Activated CD4-positive, alpha-beta T cell treated with anti-CD3 and anti-CD28 coated beads, Interleukin-2, amount 50 U/mL, for 4 hours (primary cell): ENCODE measurements around the gene CEP72.

Experiments used
- DNase-seq, 2 experiments: peaks; one replicate each; pipeline ENCODE4 v3.0.0-alpha.2; 2020

The CEP72 gene

DNA sequence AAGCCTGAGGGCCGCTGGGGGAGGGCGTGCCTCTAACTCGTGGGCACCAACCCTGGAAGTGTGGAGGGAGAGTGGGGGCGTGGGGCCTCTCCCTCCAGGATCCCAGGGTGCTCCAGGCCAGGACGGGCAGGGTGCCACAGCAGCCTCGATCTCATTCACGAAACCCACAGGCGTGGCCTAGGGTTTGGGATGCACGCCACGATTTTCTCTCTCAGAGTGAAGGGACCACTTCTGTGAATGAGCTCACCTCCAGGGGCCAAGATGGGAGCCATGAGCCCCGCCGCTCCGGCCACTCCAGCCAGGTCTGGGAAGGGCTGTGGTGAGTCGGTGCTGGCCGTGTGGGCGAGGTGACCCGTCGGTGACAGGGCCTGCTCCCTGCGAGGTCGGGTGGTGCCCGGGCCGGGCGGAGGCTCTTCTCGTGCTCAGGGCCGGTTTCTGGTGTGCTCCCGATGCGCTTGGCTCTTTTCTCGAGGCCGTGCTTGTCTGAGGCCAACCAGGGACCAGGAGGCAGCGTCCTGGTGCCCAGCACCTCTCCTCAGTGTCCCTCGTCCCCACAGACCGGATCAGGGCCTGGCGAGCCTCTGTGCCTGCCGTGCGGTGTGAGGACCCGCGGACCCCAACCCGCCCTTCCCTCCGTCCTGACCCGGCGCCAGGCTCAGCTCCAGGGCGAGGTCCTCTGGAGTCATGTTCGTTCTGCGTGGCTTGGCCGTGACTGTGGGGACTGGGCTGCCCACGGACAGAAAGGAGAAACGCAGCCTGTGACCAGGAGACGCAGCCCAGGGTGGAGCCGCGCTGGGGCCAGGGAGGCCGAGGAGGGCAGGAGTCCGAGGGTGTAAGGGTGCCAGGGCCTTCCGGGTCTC is 50.0 kb downstream of the CEP72 start:
- DNase-seq: no peak

DNA sequence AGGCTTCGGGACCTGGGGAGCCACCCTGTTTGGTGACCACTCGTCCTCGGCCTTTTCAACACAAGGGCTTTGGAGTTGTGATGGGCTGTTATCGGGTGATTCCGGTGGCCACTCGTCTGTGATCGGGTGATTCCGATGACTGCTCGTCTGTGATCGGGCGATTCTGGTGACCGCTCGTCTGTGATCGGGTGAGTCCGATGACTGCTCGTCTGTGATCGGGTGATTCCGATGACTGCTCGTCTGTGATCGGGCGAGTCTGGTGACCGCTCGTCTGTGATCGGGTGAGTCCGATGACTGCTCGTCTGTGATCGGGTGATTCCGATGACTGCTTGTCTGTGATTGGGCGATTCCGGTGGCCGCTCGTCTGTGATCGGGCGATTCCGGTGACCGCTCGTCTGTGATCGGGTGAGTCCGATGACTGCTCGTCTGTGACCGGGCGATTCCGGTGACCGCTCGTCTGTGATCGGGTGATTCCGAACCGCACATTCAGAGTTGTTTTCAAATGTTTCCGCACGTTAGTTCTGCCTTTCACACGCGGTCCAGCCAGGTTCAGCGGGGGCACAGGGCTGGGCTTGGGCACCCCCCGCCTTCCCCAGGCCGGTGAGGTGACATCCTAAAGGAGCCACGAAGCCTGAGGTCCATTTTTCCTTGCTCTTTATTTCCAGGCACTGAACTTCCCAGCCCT is 50.8 kb downstream of the CEP72 start:
- no peak for DNase-seq

DNA sequence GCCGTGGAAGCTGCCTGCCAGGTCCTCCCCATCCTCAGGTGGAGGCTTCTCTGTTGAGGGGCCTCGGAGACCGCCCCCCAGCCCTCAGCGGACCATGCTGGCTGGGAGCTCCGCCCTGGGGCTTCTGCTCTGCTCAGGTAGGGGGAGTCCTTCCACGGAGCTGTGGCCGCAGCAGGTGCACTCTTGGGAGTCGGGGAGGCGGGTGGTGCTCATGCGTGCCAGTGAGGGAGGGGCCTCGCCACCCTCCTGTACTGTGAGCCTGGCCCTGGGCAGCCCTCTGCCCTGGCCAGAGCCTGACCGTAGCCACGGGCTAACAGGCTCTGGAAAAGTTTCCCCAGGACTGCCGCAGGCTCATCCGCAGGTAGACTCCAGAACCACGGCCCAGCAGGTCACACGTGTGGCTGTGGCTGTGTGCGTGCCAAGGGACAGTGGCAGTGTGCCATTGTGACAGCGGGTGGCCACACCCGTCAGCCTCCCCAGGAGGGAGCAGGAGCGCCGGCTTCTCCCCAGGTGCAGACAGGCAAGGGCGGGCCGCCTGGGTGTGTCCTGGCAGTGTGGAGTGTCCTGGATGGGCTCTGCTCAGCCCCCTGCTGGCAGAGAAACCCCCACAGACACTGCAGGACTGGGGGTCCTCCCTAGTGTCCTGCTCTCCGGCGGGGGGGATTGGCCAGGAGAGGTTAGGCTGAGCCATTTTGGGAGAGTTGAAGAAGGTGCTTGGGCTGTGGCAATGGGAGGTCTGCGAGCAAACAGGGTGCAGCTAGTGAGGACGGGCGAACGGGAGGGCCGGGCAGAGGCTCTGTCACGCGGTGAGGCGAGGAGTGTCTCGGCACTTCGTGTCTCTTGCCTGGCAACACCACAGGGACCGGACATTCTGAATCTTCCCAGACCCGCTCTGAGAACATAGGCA is 51.5 kb downstream of the CEP72 start:
- no peak for DNase-seq

DNA sequence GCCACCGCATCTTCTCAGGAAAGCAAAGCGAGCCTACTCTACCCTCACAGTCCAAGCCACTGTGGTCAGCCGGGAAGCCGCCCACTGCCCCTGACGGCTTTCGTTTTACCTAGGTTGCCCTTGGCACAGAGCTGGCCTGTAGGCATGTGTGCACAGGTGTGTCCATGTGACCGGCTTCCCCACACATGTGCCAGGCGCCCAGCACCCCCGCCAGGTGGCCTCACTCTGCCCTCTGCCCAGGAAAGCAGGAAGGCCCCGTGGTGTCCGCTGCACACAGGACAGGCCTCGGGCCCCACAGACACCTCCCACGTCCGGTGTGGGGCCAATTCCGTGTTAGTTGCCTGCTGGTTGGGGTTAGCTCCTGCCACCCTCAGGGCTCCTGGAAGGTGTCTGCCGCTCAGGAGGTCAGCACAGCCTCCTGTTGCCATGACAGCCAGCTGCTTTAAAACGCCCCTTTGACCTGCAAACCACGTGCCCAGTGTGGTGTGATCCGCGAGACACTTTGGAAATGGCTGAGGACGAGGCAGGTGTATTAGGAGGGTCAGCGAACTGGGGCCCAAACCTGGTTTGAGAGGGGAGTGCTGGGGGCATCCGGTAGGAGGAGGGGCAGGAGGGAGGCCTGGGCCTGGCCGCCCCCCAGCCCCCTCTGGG is 52.3 kb downstream of the CEP72 start:
- no peak for DNase-seq

DNA sequence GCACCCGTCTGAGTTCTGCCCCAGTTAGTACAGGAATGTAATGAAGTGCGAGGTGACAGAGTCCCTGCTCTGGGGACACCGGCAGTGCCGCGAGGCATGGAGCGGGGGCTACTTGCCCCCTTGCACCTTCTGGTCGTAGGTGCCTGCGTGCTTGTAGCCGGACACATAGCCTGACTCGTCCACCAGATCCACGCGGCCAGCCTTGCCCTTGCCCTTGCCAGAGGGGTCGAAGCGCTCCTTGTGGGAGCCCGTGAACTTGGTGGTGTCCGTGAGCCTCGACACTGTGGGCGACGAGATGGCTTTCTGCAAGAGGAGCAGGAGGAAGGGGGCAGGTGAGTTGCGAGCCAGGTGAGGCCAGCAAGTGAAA is 52.8 kb downstream of the CEP72 start:
- no peak for DNase-seq

DNA sequence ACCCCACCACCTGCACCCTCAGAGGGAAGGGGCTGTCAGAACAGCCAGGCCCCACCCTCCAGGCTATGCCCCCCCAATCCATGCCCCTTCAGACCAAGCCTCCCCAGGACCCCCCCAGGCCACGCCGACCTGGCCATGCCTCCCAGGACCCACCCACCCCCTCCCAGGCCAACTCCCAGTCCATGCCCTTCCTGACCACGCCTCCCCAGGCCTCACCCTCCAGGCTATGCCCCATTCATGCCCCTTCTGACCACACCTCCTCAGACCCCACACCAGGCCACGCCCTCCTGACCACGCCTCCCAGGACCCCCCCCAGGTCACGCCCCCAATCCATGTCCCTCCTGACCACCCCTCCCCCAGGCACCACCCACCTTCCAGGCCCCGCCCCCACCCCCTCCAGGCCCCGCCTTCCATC is 53.4 kb downstream of the CEP72 start:
- DNase-seq: no peak

DNA sequence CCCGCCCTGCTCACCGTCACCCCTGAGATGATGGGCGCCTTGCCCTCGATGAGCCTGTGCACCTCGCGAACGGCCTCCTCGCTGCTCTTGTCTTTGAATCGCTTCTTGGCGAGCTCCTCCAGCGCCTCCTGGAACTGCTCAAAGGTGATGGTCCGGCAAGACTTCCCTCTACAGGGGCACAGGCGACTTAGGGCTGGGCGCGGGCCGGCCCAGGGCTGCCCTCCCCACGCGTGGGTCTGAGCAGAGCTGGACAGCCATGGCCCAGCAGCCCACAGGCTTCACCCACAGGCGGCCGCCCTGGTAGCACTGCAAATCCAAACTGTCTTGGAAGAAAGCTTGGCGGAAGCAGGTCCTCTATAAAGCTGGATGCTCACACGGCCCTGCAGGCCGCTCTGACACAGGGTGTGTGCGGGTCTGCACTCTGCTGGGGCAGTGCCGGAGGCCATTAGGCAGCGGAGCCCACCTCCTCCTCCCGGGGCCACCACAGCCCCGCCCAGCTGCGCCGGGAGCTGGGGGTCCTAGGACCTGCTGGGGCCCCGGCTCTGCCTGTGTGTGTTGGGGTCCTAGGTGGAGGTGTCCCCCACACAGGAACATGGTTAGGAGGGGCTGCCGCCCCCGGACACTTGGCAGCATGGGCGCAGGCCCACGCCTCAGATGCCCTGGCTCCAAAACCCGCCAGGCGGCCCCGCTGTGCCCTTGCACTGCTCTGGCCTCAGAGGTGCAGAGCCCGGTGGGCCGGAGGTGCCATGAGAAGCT is 54.0 kb downstream of the CEP72 start:
- DNase-seq: no peak

DNA sequence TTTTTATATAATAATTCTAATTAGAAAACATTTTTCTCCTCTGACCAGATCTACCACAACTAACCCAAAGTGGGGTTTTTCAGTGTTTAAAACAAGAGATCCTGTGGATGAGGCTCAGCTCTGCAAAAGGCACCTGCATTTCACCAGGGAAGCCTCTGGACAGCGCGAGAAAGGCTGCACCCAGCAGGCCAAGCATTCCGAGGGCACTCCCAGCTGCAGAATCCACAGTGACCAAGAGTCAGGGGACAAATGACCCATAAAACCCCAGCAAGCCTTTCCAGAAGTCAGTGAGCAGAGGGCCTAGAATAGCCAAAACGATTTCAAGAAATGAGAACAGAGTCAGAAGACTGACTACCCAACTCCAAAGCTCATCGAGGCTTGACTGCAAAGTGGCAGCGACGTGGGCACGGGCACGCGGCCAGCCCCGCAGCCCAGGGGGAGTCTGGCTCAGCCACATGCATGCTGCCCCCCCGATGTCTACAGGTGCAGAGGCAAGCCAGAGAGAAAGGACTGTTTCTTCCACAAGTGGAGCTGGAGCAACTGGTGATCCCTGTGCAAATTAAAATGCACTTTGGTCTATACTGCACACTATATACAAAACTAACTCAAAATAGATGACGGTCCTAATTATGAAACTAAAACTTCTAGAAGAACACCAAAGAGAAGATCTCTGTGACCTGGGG is 54.8 kb downstream of the CEP72 start:
- no peak for DNase-seq

DNA sequence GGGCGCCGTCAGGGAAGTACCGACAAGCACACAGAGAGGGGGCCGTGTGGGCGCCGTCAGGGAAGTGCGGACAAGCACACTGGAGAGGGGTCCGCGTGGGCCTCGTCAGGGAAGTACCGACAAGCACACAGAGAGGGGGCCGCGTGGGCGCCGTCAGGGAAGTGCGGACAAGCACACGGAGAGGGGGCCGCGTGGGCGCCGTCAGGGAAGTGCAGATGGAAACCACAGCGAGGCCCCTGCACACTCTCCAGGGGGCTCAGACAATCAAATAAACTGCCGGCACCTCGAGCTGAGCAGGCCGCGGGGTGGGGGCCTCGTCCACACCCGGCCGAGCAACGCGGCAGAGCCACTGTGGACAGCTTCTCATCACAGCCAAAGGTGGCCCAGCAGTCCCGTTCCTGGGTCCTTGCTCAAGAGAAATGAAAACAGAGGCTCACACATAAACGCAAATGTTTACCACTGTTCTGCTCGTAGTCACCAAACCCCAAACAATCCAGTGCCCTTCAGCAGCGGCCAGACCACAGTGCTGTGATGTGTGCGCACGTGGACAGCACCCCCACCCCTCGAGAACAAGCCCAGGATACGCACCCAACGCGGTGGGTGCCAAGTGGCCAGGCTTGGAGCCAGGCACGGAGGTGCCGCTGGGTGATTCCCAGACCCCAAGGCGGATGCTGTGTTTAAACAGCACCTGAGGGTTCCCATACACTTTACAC is 56.3 kb downstream of the CEP72 start:
- no peak for DNase-seq

DNA sequence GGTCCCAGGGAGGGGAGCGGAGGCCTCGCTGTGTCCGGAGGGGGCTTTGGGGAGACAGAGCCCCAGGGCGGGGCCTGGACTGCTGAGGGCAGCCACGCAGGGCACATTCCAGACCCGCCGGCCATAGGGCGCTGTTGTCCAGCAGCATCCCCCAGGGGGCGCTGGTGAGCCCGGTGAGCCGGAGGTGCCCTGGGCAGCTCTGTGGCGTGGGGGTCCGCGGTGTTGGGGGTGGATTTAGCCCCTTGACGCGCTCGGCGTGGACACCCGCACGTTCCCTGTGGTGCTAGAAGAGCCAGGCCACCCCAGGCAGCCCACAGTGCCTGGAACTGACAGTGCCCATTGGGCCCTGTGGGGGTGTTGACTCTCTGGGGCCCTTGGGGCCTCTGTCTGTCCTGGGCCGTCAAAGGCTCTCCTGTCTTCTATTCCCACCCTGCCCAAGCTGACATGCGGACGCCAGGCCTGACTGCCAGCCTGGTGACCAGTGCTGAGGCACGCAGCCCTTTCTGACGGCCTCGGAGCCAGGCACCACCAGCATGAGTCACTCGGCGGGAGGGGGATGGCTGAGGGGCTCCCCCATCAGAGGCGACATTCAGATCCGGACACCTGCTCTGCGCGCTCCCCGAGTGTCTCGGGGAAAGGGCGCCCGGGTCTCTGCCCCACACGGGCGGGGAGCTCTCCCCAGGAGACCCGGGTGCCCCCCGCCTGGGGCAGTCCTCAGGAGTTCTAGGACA is 57.1 kb downstream of the CEP72 start:
- DNase-seq: no peak

DNA sequence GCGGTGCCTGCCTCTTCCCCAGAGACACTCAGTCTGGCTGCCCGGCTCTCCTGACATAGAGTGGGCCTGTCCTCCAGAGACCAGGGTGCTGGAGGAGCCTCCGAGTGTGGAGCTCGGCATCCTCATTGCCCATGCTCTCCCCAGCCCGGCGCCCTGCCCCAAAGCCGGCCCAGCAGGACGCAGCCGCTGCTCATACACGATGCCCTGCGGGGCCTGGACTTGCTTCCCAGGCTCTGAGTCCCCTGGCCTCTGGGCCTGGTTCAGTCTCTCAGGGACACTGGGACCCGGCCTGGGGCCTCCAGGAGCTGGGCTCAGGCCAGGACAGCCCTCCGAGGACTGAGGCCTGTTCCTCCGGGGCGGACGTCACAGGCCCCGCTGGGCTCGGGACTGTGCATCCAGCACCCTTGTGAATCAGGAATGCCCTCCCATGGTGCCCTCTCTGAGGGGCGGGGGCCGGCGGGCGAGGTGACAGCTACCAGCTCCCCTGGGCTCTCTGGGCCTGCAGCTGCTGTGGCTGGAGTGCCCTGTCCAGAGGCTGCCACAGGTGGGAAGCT is 57.8 kb downstream of the CEP72 start:
- no peak for DNase-seq

DNA sequence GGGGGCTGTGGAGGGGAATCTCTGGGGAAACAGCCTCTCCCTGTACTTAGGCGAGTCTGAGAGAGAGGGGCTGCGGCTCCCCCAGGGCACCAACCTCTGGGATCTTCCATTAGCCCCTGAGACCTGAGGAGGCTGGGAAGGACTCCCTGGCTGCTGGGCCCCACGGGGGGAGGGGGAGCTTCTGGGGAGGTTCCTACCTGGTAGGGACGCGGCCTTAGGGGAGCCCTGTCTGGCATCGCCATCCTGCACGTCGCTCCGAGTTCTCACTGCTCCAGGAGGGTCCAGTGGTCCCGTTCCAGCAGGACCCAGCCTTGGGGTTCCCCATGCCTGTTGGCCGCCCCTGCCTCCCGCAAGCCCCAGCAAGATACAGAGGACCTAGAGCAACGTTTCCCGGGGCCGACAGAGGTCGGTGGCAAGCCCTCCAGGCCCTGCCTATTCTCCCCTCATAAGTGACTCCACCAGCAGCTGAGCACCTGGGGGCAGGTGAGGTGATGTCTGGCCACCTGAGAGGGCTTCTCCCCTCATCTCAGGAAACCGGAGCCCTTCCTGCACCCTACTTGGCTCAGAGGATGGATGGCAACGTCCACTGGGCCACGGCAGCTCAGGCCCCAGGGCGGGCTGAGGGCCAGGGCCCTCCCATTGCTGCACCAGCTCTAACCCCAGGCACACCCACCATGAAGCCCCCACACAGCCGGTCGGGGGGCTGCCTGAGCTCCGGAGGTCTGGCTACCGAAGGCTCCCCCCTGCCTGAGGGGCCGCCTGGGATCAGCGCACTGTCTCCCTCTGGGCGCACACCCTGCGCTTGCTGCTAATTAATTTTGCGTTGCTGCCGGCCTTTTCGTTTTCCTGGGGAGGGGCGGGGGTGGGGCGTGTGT is 58.5 kb downstream of the CEP72 start:
- no peak for DNase-seq

DNA sequence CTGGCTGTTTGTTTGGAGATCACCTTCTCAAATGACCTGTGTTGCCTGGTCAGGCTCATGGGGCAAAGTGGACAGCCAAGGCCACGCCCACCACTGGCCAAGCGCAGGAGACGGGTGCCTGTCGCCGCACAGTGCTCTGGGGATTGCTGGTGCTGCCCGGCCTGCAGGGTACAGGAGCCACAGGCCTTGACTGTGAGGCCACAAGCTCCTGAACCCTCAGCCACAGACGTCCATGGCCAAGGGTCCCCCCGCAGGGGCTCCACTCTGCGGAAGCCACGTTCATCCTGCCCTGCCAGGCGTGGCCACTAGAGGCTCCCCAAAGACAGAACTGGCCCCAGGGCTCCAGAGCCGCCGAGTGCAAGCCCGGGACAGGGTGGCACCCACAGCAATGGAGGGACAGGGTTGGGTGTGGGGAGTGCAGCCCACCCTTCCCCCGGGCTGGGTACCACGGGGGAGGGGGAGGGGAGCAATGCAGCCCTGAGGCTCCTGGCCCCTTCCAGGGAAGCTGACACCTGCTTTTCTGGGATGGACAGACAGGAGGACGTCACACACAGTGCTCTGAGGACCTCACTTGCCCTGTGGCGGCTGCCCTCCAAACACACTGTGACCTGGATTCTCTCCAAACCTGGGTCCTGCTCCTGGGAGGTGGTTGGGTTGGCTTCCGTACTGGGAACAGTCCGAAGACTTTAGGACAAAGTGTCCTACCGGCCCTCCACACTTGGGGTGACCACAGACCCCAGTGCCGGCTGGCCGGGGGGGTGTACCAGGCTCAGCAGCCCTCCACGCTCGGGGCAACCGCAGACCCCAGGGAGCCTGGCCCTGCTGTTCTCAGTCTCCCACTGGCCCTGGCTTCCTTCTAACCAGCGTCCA is 59.6 kb downstream of the CEP72 start:
- DNase-seq: peak; percentile 62 to 63

DNA sequence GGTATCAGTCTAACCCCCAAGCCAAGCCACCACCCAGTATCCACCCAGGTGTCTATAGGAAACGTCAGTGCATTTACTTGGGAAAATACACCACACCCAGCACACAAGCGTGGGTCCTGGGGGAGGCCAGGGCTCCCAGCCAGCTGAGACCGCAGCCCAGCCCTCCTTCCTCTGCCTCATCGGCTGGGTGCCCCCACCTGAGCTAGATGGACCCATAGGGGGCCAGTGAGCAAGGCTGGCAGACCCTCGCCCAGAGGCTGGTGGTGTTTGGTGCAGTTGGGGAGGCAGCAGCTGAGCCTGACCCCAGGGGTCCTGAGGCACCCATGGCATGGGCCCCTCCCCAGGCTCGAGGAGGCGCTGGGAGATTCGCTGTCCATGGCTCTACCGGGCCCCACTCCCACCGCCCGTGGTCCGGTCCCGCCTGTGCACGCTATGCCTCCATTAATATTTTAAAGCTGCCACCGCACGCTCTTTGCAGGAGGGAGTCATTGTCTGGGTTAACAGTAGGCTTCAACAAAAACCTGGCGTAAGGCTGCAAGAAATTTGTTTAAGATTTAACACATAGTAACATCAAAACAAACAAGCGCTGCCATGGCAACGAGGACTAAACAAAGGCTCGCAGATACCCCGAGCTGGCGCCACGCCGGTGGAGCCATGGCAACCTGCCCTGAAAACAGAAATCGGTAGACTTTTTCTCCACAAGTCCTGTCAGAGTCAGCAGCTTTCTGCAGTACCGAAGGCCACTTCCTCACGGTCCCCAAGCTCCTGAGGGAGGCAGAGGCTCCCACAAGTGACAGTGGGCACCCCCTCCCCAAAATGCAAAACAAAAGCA is 60.4 kb downstream of the CEP72 start:
- DNase-seq: peak; percentile 63 to 64

DNA sequence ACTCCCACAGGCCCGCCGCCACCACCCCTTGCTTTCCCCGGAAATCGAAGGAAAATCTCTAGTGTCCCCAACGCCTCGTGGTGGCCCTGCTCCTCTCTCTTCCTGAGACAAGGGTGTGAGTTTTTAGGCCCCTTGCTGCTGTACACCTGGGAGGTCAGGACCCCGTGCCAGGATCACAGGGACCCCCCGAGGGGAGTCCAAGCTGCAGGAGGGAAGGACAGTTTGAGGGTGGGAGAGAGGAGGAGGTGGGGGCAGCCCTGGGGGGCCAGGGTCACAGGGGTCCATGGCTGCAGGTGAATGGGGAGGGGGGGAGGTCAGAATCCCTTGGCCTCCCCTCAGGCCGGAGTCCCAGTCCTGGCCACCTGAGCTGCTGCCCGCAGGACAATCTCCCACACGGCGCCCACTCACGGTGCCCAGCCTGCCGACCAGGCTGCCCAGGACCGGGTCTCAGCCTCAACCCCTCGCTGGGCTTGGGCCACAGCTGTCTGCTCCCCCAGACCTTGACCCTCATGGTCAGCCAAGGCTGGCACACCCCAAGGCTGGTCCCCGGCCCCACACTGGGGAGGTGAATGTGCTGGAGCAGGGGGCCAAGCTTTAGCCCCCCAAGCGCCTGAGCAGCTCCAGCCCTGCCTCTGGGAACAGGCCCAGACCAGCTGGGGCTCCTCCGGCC is 61.2 kb downstream of the CEP72 start:
- DNase-seq: no peak
